ENCODE results near the gene PTPRN2.
"Not testable (repeated sequence)": the region's sequence is repeated elsewhere in the genome, so short reads cannot be mapped to it uniquely, and the experiment has no call there.

Gene PTPRN2

GRCh38 chr7:158458096-158458495 lies 129.5 kb downstream of the PTPRN2 start:
- DNase-seq = no peak

DNA sequence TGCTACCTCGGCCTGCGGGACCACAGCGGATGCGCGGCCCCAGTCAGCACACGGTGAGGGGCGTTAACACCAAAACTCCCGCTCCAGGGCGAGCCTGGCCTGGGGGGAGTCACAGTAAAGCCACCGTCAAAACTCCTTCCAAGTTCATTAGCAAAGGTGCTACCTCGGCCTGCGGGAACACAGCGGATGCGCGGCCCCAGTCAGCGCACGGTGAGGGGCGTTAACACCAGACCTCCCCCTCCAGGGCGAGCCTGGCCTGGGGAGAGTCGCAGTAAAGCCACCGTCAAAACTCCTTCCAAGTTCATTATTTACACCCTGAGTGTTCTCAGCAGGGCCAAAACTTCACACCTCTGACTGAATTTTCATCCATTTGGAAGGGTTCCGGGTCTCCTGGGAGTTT lies 130.0 kb downstream of the PTPRN2 start:
- DNase-seq = not testable (repeated sequence)

DNA sequence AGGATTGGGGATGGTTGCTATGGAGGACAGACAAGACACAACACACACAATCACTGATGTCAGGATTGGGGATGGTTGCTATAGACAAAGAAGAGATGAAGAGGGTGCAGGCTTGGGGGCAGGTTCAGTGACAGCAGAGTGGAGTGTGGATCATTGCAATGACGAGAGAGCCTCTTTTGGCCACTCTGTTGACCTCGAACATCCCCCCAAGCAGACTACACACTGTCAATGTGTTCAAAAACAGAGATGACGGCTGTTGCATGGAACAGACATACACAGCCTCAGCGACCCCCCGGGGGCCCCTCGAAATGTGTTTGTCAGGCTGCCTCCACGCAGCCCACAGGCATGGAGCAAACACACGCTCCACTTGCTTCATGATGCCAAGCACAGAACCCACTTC lies 133.0 kb downstream of the PTPRN2 start:
- DNase-seq = no peak

- no peak for DNase-seq
Observed at GRCh38 chr7:158453663-158454062, 134.0 kb downstream of the PTPRN2 start.

- no peak for DNase-seq
Observed at GRCh38 chr7:158452331-158452730, 135.3 kb downstream of the PTPRN2 start.

- DNase-seq = no peak
Observed at GRCh38 chr7:158450476-158451124, 137.0 kb downstream of the PTPRN2 start.

DNA sequence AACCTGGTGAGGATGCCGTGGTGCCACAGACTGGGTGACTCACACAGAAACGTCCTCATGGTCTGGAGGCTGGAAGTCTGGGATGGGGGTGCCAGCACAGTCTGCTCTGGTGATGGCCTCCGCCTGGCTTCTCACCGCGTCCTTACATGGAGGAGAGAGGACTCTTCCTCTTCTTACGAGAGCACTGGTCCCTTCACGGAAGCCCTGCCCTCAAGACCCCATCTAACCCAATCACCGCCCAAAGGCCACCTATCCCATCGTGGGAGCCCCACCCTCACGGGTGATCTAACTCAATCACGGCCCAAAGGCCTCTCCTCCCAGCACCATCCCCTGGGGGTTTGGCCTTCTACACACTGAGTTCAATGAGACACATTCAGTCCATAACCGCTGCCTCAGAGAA lies 137.7 kb downstream of the PTPRN2 start:
- DNase-seq = no peak

DNA sequence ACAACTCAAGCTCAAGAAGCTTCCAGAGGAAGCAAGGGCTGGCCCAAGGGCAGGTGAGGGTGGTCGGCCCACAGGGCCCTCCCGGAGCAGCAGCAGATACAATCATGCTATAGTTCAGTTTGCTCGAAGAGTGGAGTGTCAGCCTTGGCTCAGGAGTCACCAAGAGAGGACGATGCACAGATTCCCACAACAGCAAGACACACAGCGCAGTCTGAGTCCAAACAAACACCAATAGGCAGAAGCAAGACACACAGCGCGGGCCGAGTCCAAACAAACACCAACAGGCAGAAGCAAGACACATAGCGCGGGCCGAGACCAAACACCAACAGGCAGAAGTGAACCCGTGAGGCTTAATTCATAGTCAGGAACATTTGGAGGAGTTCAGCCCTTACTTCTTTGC lies 138.4 kb downstream of the PTPRN2 start:
- DNase-seq = no peak

DNA sequence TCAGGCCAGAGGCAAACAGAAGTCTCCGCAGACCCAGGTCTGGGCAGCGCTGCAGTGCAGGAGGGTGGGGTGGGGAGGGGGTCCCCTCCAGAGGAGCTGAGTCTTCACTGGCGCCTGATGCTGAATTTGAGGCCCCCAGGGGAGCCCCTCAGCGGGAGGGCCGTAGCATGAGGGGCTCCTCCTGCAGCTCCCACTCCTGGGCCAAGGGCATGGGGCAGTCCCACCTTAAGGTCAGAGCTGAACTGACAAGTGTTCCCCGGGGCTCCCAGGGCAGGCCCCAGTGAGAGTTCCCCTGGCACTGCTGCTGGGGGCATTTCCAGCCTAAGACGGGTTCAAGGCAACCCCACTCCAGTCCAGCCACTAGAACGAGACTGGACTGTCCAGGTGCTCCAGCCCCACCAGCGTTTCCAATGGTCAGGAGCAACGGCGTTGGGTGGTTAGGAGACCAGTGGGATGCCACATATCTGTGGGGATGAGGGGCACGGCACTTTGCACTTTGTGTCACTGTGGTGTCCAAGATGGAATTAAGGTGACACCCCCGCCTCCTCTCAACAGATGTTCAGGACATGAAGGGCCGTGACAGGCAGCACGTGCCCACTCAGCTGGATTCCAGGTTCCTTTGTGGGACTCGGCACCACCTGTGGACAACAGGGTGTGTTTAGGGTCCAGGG lies 139.1 kb downstream of the PTPRN2 start:
- DNase-seq = no peak

DNA sequence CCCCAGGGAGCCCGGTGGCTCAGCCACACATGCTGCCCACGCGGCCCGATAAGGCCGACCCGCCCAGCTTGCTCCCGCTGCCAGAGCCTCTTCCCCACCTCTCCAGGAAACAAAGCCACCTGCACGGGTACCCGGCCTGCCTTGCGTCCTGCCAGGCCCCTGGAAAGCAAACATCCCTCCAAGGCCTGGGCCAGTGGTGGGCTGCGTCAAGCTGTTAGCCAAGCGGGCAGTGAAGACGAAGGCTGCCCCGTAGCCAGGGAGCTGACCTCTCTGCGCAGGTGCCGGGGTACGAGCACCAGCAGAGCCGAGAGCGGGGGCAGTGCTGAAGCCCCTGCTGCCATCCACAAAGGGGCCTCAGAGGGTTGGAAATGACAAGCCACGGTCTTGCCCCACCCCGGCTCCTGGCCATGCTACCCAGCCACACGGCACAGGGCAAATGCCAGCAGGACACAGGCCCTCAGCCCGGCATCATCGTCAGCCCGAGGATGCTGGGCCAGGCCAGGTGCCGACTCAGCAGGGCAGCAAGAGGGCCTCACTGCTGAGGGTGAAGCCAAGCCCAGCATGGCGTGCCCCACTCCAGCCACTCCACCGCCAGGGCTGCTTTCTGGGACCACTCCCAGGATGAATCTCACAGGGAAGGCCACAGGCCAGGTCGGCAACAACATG lies 140.0 kb downstream of the PTPRN2 start:
- DNase-seq = no peak

DNA sequence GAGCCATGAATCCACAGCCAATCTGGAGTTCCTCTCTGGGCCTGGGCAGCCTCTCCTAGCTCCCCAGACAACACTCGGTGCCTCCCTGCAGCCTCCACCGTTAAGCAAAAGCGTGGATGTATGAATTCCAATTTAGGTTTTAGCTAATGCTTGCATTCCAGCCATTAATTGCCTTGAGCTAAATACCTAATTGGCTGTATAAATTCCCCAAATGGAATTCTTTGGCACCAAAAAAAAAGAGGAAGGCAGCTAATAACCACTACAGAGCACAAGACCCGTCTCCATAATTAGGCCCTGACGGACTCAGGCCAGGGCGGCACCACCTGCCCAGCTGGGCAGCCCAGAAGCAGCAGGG lies 140.5 kb downstream of the PTPRN2 start:
- no peak for DNase-seq

- DNase-seq = no peak
Observed at GRCh38 chr7:158446706-158447105, 140.9 kb downstream of the PTPRN2 start.

GRCh38 chr7:158446281-158446680 lies 141.3 kb downstream of the PTPRN2 start:
- DNase-seq = no peak

- no peak for DNase-seq
Observed at GRCh38 chr7:158445421-158446175, 142.0 kb downstream of the PTPRN2 start.

DNA sequence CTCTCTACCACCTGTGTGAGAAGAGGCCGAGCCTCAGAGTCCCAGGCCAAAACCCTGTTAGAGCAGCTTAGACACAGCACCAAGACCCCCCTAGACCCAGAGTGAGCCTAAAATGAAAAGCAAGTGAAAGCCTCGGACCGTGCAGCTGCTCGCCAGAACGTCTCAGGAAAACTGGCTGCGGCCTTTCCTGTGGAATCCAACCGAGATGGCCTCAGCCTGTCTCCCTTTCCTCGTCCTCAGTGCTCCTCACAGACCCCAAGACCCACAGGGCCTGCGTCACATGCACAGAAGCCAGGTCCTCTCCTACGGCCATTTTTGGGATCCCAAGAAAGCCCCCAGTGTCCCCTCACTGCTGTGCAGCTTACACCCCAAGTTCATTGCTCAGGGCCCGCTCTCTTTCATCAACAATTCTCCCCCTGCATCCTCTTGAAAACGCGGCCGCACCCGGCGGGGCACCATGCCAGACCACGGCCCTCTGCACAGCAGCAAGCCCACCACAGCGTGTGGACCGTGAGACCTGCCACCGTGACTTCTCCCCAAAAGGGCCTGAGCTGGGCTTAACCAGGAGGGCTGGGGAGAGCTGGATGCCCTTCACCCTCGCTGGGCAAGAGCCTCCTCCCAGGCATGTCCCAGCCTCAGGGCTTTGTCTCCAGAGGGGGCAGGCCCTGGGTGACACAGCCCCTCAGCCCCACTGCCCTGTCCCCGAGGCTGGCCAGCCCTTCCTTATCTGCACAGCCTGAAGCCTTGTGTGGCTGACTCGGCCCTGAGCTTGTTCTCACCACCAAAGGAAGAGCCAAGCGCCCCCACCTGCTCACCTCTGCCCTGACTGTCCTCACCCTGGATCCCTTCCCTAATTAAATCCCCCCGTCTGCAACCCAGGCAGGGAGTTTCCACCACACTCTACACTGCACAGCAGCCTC lies 142.9 kb downstream of the PTPRN2 start:
- DNase-seq = no peak

DNA sequence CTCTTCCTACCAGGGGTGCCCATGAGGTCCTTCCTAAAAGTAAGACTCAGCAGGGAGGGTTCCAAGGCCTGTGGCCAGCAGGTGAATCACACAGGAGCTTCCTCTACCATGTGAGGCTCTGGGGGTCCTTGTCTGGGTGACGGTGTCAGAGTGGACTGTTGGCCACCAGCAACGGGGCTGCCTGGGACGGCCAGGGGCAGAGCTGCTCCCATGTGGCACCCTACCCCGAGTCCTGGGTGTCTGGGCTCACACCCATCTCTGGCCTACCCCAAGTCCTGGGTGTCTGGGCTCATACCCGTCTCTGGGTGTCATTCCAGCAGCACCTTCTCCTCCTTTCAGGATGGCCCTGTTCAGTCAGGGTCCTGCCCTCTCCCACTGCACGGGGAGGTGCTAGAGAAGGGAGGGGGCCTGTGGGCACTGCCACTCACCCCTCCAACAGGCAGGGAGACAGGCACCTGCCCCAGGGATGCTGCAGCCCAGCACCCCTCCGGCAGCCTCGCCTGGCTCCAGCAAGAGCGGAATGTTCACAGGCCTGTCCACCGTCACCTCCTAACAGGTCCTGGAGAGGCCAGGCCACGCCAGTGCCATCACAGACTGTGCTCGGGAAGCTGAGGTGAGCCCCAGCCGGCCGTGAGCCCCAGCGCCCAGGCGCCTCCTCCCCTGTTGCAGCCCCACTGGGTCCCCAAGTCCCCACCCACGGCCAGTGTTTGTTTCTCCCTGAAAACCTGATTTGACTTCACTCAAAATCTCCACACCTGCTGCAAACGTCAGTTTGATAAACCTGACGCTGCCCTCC lies 143.7 kb downstream of the PTPRN2 start:
- DNase-seq = no peak

DNA sequence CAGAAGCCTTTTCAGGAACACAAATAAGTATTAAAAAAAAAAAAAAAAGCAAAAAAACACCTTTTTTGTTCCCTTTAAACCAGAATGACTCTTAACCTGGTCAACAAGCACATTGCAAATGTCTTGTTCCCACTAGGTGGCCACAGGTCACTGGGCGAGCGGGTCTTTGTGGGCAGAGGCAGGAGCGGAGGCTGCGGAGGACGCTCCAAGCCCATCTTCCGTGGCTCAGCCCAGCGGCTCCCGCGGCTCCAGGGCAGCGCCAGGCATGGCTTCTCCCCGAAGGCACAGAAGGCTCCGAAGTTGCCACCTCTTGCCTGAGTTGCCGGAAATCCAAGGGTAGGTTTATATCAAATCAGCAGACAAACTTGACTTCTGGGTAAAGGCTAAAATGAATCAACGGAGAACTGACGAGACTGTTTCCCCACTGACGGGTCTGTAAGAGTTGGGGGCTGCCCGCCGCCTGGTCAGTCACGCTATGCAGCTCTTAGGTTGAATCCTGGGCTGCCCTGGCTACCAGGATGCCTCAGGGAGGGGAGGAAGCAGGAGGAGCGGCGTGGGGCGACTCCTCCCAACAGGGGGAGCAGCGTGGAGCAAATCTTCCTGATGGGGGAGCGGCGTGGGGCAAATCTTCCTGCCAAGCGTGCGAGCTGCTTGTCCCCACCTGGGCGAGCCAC lies 144.5 kb downstream of the PTPRN2 start:
- no peak for DNase-seq

GRCh38 chr7:158442260-158442659 lies 145.4 kb downstream of the PTPRN2 start:
- peak; percentile 21 for DNase-seq

DNA sequence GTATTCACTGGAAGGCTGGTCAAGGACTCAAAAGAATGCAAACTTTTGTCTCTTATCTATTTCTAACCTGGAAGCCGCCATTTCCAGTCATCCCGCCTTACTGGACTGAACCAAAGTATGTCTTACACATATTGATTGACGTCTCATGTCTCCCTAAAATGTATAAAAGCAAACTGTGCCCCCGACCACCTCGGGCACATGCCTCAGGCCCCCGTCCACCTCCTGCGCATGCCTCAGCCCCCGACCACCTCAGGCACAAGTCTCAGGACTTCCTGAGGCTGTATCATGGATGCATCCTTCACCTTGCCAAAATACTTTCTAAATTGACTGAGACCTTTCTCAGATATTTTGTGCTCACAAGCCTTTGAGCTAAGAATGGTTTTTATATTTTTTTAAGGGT lies 148.6 kb downstream of the PTPRN2 start:
- no peak for DNase-seq

- no peak for DNase-seq
Observed at GRCh38 chr7:158432369-158433341, 155.0 kb downstream of the PTPRN2 start.
